H1 (cell line): ENCODE measurements around the gene GDNF. TPM values are rescaled to one million over a fixed set of nuclear protein-coding genes. Genes with fewer than 3 reads are reported as not detected.

ENCODE experiments used
- CHD7 ChIP-seq: fragments of 300-600 bp; sonication (generic); IDR thresholded peaks from 2 replicates; pipeline ENCODE4 v1.7.1; 2012; ENCODE audit warnings: low read length, moderate library complexity, mild to moderate bottlenecking, inconsistent platforms; ENCODE audit not compliant: insufficient replicate concordance
- polyA plus RNA-seq, 7 experiments: library from polyadenylated mRNA; depleted of rRNA in 3 of 7; stranded (reverse) in 5 of 7; unstranded in 2 of 7; fragments of >200 nt in 5 of 7; fragments of 200-250 nt in 2 of 7; gene quantifications; 1 replicate in 5 of 7; 2 replicates in 1 of 7; 4 replicates in 1 of 7; pipeline versions ENCODE4 v1.2.1 to v1.2.3, GENCODE V29; 2011 to 2013; ENCODE audit warnings: missing spikeins in 2 of 7, mixed read lengths in 2 of 7
- total RNA-seq: library from RNA; stranded (reverse); fragmentation: NEBNext Ultra II Directional; extraction: Animal tissue kit (Norgen Biotek cat#: 25700); gene quantifications from 2 replicates; pipeline ENCODE4 v1.2.1, GENCODE V29; 2021

Gene GDNF
- total and polyA plus RNA-seq, 2 of the 8 experiments (the other 6 are each of a cell fraction or from before 2014, with no cell fraction given): 0.15 to 2.0 TPM

- no peak for TF ChIP-seq CHD7
These were observed 3.6 kb downstream of the GDNF start (continued) for GRCh38 chr5:37836235-37836591.
